ENCODE measurements around the gene RDM1.

Gene RDM1

GRCh38 chr17:35936063-35936462, 5.5 kb upstream of the RDM1 start:
- no peak for TF ChIP-seq CTCF (IDR thresholded peaks at IDR 0.05; ENCODE audit: low read depth, low read length, missing control alignments)
- in situ Hi-C loops (cut with HindIII; ENCODE audit: low sequenced_read_pairs): no loop called here

GRCh38 chr17:35934760-35935159, 4.2 kb upstream of the RDM1 start:
- in situ Hi-C loops (cut with HindIII; ENCODE audit: low sequenced_read_pairs): no loop called here
- DNase-seq (ENCODE audit: low read depth): no peak
- no peak overlapping the region for H3K4me3 ChIP-seq (ENCODE audit: low read depth, low read length)
- no peak for TF ChIP-seq CTCF (IDR thresholded peaks at IDR 0.05; ENCODE audit: low read depth, low read length, missing control alignments)

More at GRCh38 chr17:35936063-35936462, 5.5 kb upstream of the RDM1 start:
- DNase-seq (ENCODE audit: low read depth): no peak
- no peak overlapping the region for H3K4me3 ChIP-seq (ENCODE audit: low read depth, low read length)

- no peak overlapping the region for H3K4me3 ChIP-seq (ENCODE audit: low read depth, low read length)
- no peak for DNase-seq (ENCODE audit: low read depth)
- no peak for TF ChIP-seq CTCF (IDR thresholded peaks at IDR 0.05; ENCODE audit: low read depth, low read length, missing control alignments)
- in situ Hi-C loops (cut with HindIII; ENCODE audit: low sequenced_read_pairs): no loop called here
Observed at GRCh38 chr17:35932586-35932985, 2.0 kb upstream of the RDM1 start.

- DNase-seq (ENCODE audit: low read depth): peak; percentile 13
- in situ Hi-C loops (cut with HindIII; ENCODE audit: low sequenced_read_pairs): no loop called here
- no peak for TF ChIP-seq CTCF (IDR thresholded peaks at IDR 0.05; ENCODE audit: low read depth, low read length, missing control alignments)
- no peak overlapping the region for H3K4me3 ChIP-seq (ENCODE audit: low read depth, low read length)
Observed at GRCh38 chr17:35931794-35932425, 1.3 kb upstream of the RDM1 start.

- in situ Hi-C loops (cut with HindIII; ENCODE audit: low sequenced_read_pairs): no loop called here
- no peak for DNase-seq (ENCODE audit: low read depth)
- TF ChIP-seq CTCF (IDR thresholded peaks at IDR 0.05; ENCODE audit: low read depth, low read length, missing control alignments): no peak
- no peak overlapping the region for H3K4me3 ChIP-seq (ENCODE audit: low read depth, low read length)
Observed at GRCh38 chr17:35927714-35928113, 2.9 kb downstream of the RDM1 start.

- H3K4me3 ChIP-seq (ENCODE audit: low read depth, low read length): no peak overlapping the region
- DNase-seq (ENCODE audit: low read depth): no peak
- in situ Hi-C loops (cut with HindIII; ENCODE audit: low sequenced_read_pairs): no loop called here
- no peak for TF ChIP-seq CTCF (IDR thresholded peaks at IDR 0.05; ENCODE audit: low read depth, low read length, missing control alignments)
Observed at GRCh38 chr17:35923609-35924114, 6.9 kb downstream of the RDM1 start.

Data from astrocyte of the cerebellum (primary cell).